IPS-18a (cell line): ENCODE data around the gene TENM4.

Experiments used
- H3K27ac ChIP-seq: one replicate; pipeline ENCODE4 v1.5.1; 2013; ENCODE audit warnings: low read length
- H3K27me3 ChIP-seq: one replicate; pipeline ENCODE4 v1.6.1; 2013; ENCODE audit warnings: mild to moderate bottlenecking, low read length; ENCODE audit not compliant: control insufficient read depth, insufficient read depth
- H3K36me3 ChIP-seq: one replicate; pipeline ENCODE4 v1.6.1; 2013; ENCODE audit warnings: low read depth, low read length; ENCODE audit not compliant: control insufficient read depth
- H3K4me1 ChIP-seq: one replicate; pipeline ENCODE4 v1.6.1; 2013; ENCODE audit warnings: low read depth, low read length; ENCODE audit not compliant: control insufficient read depth
- H3K4me3 ChIP-seq: one replicate; pipeline ENCODE4 v1.5.1; 2013; ENCODE audit warnings: low read length
- H3K9ac ChIP-seq: one replicate; pipeline ENCODE4 v1.6.1; 2013; ENCODE audit warnings: mild to moderate bottlenecking, low read length, moderate library complexity
- H3K9me3 ChIP-seq: one replicate; pipeline ENCODE4 v1.6.1; 2013; ENCODE audit warnings: low read depth, low read length; ENCODE audit not compliant: control insufficient read depth

Gene TENM4

GRCh38 chr11:78797559-78797958 lies 643.3 kb downstream of the TENM4 start:
- H3K36me3 ChIP-seq: no peaks in the 10 kb centered on the region
- H3K9ac ChIP-seq: no peak overlapping the region
- no peak overlapping the region for H3K4me3 ChIP-seq
- H3K9me3 ChIP-seq: no peaks in the 10 kb centered on the region
- no peaks in the 10 kb centered on the region for H3K27me3 ChIP-seq
- no peak overlapping the region for H3K27ac ChIP-seq
- H3K4me1 ChIP-seq: peaks cover 23% of the 10 kb centered on the region

GRCh38 chr11:78796956-78797355 lies 643.9 kb downstream of the TENM4 start:
- peaks cover 17% of the 10 kb centered on the region for H3K4me1 ChIP-seq
- H3K36me3 ChIP-seq: no peaks in the 10 kb centered on the region
- H3K9ac ChIP-seq: no peak overlapping the region
- H3K27ac ChIP-seq: no peak overlapping the region
- H3K27me3 ChIP-seq: no peaks in the 10 kb centered on the region
- no peak overlapping the region for H3K4me3 ChIP-seq
- no peaks in the 10 kb centered on the region for H3K9me3 ChIP-seq

- no peak overlapping the region for H3K27ac ChIP-seq
- H3K36me3 ChIP-seq: no peaks in the 10 kb centered on the region
- no peak overlapping the region for H3K9ac ChIP-seq
- H3K4me3 ChIP-seq: no peak overlapping the region
- H3K27me3 ChIP-seq: no peaks in the 10 kb centered on the region
- peaks cover 9% of the 10 kb centered on the region for H3K4me1 ChIP-seq
- no peaks in the 10 kb centered on the region for H3K9me3 ChIP-seq
Measured at GRCh38 chr11:78795621-78796261, 645.1 kb downstream of the TENM4 start.

GRCh38 chr11:78791964-78792363 lies 648.9 kb downstream of the TENM4 start:
- H3K9me3 ChIP-seq: no peaks in the 10 kb centered on the region
- no peaks in the 10 kb centered on the region for H3K36me3 ChIP-seq

GRCh38 chr11:78791254-78791653 lies 649.6 kb downstream of the TENM4 start:
- Histone ChIP-seq H3K4me1 (no peaks in the 10 kb centered on the region), H3K27ac (no peak overlapping the region), H3K27me3 (no peaks in the 10 kb centered on the region), H3K9me3 (no peaks in the 10 kb centered on the region), H3K4me3 (no peak overlapping the region), H3K9ac (no peak overlapping the region), H3K36me3 (no peaks in the 10 kb centered on the region)

More at GRCh38 chr11:78791964-78792363, 648.9 kb downstream of the TENM4 start:
- Histone ChIP-seq H3K27ac (no peak overlapping the region), H3K27me3 (no peaks in the 10 kb centered on the region), H3K4me1 (no peaks in the 10 kb centered on the region), H3K9ac (no peak overlapping the region), H3K4me3 (no peak overlapping the region)

- Histone ChIP-seq H3K9me3 (no peaks in the 10 kb centered on the region), H3K4me3 (no peak overlapping the region), H3K27ac (no peak overlapping the region), H3K36me3 (no peaks in the 10 kb centered on the region), H3K4me1 (no peaks in the 10 kb centered on the region), H3K9ac (no peak overlapping the region), H3K27me3 (no peaks in the 10 kb centered on the region)
Measured at GRCh38 chr11:78790784-78791183, 650.0 kb downstream of the TENM4 start.

GRCh38 chr11:78789375-78789774 lies 651.5 kb downstream of the TENM4 start:
- Histone ChIP-seq H3K4me3 (no peak overlapping the region), H3K27me3 (no peaks in the 10 kb centered on the region), H3K27ac (no peak overlapping the region), H3K9me3 (no peaks in the 10 kb centered on the region), H3K36me3 (no peaks in the 10 kb centered on the region), H3K4me1 (peaks cover 2% of the 10 kb centered on the region), H3K9ac (no peak overlapping the region)

- Histone ChIP-seq H3K9me3 (no peaks in the 10 kb centered on the region), H3K4me3 (no peak overlapping the region), H3K9ac (no peak overlapping the region), H3K27ac (no peak overlapping the region), H3K27me3 (no peaks in the 10 kb centered on the region), H3K4me1 (peaks cover 10% of the 10 kb centered on the region), H3K36me3 (no peaks in the 10 kb centered on the region)
Measured at GRCh38 chr11:78788533-78788932, 652.3 kb downstream of the TENM4 start.

- no peaks in the 10 kb centered on the region for H3K27me3 ChIP-seq
- H3K4me1 ChIP-seq: peaks cover 10% of the 10 kb centered on the region
- no peaks in the 10 kb centered on the region for H3K9me3 ChIP-seq
- no peak overlapping the region for H3K9ac ChIP-seq
- H3K36me3 ChIP-seq: no peaks in the 10 kb centered on the region
- H3K4me3 ChIP-seq: no peak overlapping the region
- H3K27ac ChIP-seq: no peak overlapping the region
Measured at GRCh38 chr11:78787696-78788095, 653.1 kb downstream of the TENM4 start.

- no peak overlapping the region for H3K4me3 ChIP-seq
- no peak overlapping the region for H3K9ac ChIP-seq
- peaks cover 10% of the 10 kb centered on the region for H3K4me1 ChIP-seq
- H3K27ac ChIP-seq: no peak overlapping the region
- no peaks in the 10 kb centered on the region for H3K27me3 ChIP-seq
- H3K36me3 ChIP-seq: no peaks in the 10 kb centered on the region
- no peaks in the 10 kb centered on the region for H3K9me3 ChIP-seq
Measured at GRCh38 chr11:78786746-78787145, 654.1 kb downstream of the TENM4 start.

- Histone ChIP-seq H3K4me3 (no peak overlapping the region), H3K4me1 (peaks cover 10% of the 10 kb centered on the region), H3K9me3 (no peaks in the 10 kb centered on the region), H3K36me3 (no peaks in the 10 kb centered on the region), H3K27ac (no peak overlapping the region), H3K27me3 (no peaks in the 10 kb centered on the region), H3K9ac (no peak overlapping the region)
Measured at GRCh38 chr11:78786086-78786485, 654.7 kb downstream of the TENM4 start.

GRCh38 chr11:78784321-78785061 lies 656.3 kb downstream of the TENM4 start:
- H3K27me3 ChIP-seq: no peaks in the 10 kb centered on the region
- H3K27ac ChIP-seq: no peak overlapping the region
- no peaks in the 10 kb centered on the region for H3K36me3 ChIP-seq
- H3K9me3 ChIP-seq: no peaks in the 10 kb centered on the region
- H3K4me3 ChIP-seq: no peak overlapping the region
- H3K9ac ChIP-seq: no peak overlapping the region
- H3K4me1 ChIP-seq: peaks cover 10% of the 10 kb centered on the region
